ENCODE results near the gene PTP4A2. TPM values are rescaled to one million over a fixed set of nuclear protein-coding genes. Genes with fewer than 3 reads are reported as not detected.

Gene PTP4A2
- total and polyA plus RNA-seq, 10 of the 15 experiments (the other 5 are each of a cell fraction or from before 2014, with no cell fraction given), result 180 to 909 (median 375) TPM

- TF ChIP-seq BCLAF1 (IDR thresholded peaks at IDR 0.05) (no peak), MXI1 (IDR thresholded peaks at IDR 0.05; ENCODE audit: low read depth, low read length) (no peak)
These were observed 77.6 kb downstream of the PTP4A2 start (continued) for GRCh38 chr1:31860581-31860980.

- BruUV-seq (replicated peaks), result no TSS peak
- no peak overlapping the region for H2AFZ ChIP-seq (ENCODE audit: control insufficient read depth, low read depth, low read length)
- FAIRE-seq (no peak), ATAC-seq (no peak), DNase-seq (ENCODE audit: low read depth, low spot score) (no peak)
- no peaks in the 10 kb centered on the region for H3K9me3 ChIP-seq (replicated peaks; ENCODE audit: control insufficient read depth, insufficient read depth, low read length)
- intact Hi-C loops (cut with micrococcal nuclease; ENCODE audit: unreplicated experiment) (no loop called here), in situ Hi-C loops (cut with MboI) (no loop called here)
- H3K4me3 ChIP-seq, result no peak overlapping the region
- H3K27me3 ChIP-seq (replicated peaks in 1 of 2; ENCODE audit: control insufficient read depth in 2 of 2, insufficient read depth in 2 of 2, low read length in 1 of 2), result no peaks in the 10 kb centered on the region
- no peak overlapping the region for H3K4me2 ChIP-seq (ENCODE audit: control insufficient read depth, insufficient read depth)
- H3K36me3 ChIP-seq (ENCODE audit: control insufficient read depth in 2 of 2, insufficient read depth in 2 of 2, low read length in 1 of 2), result no peaks in the 10 kb centered on the region
- ChIA-PET SMC1A (ENCODE audit: uncharacterized antibody, unreplicated experiment) (interaction anchor here (0.6 to 3.2 kb wide), 6 partner anchors 12 to 104 kb away, joined by 3 to 16 read pairs (median 4); no protein-coding TSS in a partner anchor), CTCF (interaction anchor here (1.1 to 5.5 kb wide), 6 partner anchors 17 to 120 kb away, joined by 3 to 42 read pairs (median 6); no protein-coding TSS in a partner anchor), RAD21 (ENCODE audit: unreplicated experiment) (interaction anchor here (0.7 to 5.2 kb wide), 5 partner anchors 46 to 103 kb away, joined by 3 to 51 read pairs (median 3); no protein-coding TSS in a partner anchor), POLR2A (interaction anchor here (0.6 to 0.7 kb wide), 2 partner anchors 8 to 58 kb away, joined by 3 to 7 read pairs; no protein-coding TSS in a partner anchor)
- WGBS (ENCODE audit: insufficient coverage, insufficient replicate concordance, low lambda C conversion rate, missing lambda C conversion rate), result 79% methylated on average over 2 of the region's 2 CpGs
- no peaks in the 10 kb centered on the region for H3K79me2 ChIP-seq (ENCODE audit: control insufficient read depth, insufficient read depth, low read length)
- no peak overlapping the region for H3K27ac ChIP-seq (ENCODE audit: control insufficient read depth, insufficient read depth)
- no peaks in the 10 kb centered on the region for H3K4me1 ChIP-seq (ENCODE audit: control insufficient read depth, insufficient read depth, low read length)
- H3K9ac ChIP-seq (ENCODE audit: control insufficient read depth, insufficient read depth, low read length), result no peak overlapping the region
- no peaks in the 10 kb centered on the region for H4K20me1 ChIP-seq (ENCODE audit: control insufficient read depth, insufficient read depth)
- TF ChIP-seq NR2C1 (IDR thresholded peaks at IDR 0.05) (no peak), HDGF (IDR thresholded peaks at IDR 0.05) (no peak), PAX5 (IDR thresholded peaks at IDR 0.05; ENCODE audit: borderline replicate concordance, low read depth, low read length) (no peak), SRF (IDR thresholded peaks at IDR 0.05; ENCODE audit: low read depth in 2 of 2, low read length in 2 of 2) (no peak), CBX5 (IDR thresholded peaks at IDR 0.05; ENCODE audit: low read depth) (no peak), IKZF1 (conservative IDR thresholded peaks at IDR 0.05) (no peak), DPF2 (IDR thresholded peaks at IDR 0.05) (no peak), CREM (IDR thresholded peaks at IDR 0.05; ENCODE audit: low read depth) (no peak), ATF3 (IDR thresholded peaks at IDR 0.05; ENCODE audit: borderline replicate concordance, extremely low read depth, low read depth, low read length) (no peak), ZZZ3 (IDR thresholded peaks at IDR 0.05; ENCODE audit: control insufficient read depth, insufficient read length, low read depth) (no peak), NFYA (IDR thresholded peaks at IDR 0.05; ENCODE audit: borderline replicate concordance, low read depth, low read length) (no peak), NR2F1 (conservative IDR thresholded peaks at IDR 0.05) (no peak), SUZ12 (IDR thresholded peaks at IDR 0.05; ENCODE audit: unreplicated experiment) (no peak), ZNF24 (IDR thresholded peaks at IDR 0.05) (no peak), CEBPZ (IDR thresholded peaks at IDR 0.05; ENCODE audit: low read depth, low read length) (no peak)
These were observed 78.4 kb downstream of the PTP4A2 start for GRCh38 chr1:31859719-31860118.

Data from GM12878 (cell line).